NK-92 (cell line): ENCODE results near the gene AK3.
A peak's percentile ranks its signal among the peaks of the same experiment; 100 is the strongest.

Experiments used
- DNase-seq: peaks from one replicate; lab custom pipeline; 2025; ENCODE audit not compliant: unreplicated experiment; lab: John Stamatoyannopoulos, UW

AK3 gene

DNA sequence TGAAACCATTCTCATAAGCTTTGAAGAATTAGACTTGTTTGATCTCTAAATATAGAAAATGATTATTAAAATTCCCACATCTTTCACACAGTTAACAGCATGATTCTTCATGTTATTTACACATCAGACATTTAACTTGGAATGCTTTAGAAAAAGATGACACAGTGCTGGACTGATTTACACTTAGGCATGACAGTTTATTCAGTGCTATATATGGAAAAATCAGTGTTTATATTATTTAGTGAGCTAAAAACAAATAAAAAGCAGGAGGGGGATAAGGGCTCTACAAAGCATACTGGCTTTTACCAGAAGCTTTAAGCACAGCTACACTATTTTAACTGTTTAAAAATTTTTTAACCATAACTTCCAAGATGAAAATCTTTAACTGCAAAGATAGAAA is 31.6 kb downstream of the AK3 start:
- no peak for DNase-seq

- no peak for DNase-seq
Observed at GRCh38 chr9:4706971-4707622, 33.9 kb downstream of the AK3 start.

DNA sequence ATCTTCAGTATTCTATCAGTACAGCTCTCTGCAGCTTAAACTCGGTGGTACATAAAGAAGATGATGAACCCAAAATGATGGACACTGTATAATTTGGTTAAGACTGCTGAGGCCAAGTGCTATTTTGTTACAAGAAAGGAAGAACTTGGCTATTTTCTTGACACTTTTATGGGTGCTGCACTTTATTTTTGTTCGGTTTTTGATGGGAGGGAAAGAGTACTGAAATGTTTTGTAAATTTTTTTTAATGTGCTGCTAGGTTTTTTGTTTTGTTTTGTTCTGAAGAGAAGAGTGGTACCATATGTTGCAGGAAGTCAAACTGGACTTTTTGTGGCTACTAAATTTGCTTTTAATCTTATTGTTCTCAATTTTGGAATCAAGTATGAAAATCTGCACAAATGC is 35.0 kb downstream of the AK3 start:
- no peak for DNase-seq

DNA sequence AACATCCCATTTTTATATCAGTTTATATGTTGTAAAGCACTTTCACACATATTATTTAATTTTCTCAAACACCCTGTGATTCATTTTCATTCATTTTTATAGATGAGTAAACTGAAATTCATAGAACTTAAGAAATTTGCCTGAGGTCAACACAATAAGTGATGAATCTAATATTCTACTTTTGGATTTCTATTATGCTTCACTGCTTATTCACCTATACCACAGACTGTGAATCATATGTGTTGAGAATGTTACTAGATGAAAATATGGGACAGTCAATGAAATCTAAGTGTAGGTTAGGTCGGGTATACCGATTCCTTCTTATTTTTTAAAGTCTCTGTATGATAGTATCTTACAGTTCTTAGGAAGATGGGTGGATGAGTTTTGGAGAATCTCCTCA is 36.9 kb downstream of the AK3 start:
- no peak for DNase-seq

GRCh38 chr9:4701526-4701925 is 39.5 kb downstream of the AK3 start:
- no peak for DNase-seq

GRCh38 chr9:4700932-4701331 is 40.1 kb downstream of the AK3 start:
- no peak for DNase-seq

GRCh38 chr9:4700091-4700490 is 40.9 kb downstream of the AK3 start:
- DNase-seq = no peak

GRCh38 chr9:4691795-4692194 is 49.2 kb downstream of the AK3 start:
- DNase-seq = no peak

DNA sequence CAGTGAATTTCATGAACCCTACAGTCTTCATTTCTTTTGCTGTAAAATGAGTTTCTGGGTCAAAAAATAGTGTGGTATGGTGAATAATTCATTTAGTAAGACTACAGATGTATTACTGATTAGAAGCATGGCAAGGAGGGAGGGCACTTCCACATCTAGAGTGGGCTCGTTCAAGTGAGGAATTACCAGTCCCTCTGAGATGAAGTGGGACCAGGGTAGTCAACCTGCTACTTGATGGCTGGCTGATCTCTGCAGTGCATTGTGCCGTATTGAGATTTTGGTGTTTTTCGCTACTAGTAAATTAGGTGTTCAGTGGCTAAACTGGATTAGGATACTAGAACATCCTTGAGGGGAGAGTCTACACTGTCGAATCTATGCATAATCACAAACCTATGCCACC is 50.9 kb downstream of the AK3 start:
- DNase-seq = no peak

DNA sequence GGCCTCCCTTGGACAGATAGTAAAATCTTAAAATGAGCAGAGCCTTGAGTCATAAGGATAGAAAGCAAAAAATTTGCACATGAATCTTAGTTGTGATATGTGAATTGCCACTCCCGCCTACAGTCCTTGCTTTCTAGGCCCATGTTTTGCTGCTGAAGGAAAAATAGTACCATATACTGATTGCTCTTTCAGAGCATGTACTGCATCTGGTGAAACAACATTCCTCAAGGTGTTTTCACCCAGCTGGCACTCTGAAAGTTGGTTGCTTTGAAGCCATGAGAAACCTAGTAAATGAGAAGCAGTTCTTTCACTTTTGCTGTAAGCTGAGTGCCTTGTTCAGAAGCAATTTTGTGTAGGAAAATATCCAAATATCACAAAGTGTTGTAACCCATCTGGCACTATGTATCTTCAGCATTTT is 51.3 kb downstream of the AK3 start:
- no peak for DNase-seq

- no peak for DNase-seq
Observed at GRCh38 chr9:4689021-4689420, 52.0 kb downstream of the AK3 start.

DNA sequence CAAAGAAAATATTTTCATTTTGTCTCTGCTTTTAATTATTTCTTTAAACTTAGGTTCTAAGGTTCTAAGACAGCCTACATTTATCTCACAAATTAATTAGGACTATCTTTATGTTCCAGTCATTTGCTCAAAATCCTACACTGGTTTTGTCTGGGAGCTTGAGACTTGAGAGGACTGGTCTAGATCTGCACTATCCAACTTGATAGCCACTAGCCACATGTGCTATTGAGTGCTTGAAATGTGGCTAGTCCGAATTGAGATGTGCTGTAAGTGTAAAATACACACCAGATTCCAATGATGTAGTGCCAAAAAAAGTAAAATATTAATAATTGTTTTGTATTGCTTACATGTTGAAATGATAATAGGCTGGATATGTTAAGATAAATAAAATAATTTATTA is 54.4 kb downstream of the AK3 start:
- no peak for DNase-seq

GRCh38 chr9:4686112-4686511 is 54.9 kb downstream of the AK3 start:
- no peak for DNase-seq

DNA sequence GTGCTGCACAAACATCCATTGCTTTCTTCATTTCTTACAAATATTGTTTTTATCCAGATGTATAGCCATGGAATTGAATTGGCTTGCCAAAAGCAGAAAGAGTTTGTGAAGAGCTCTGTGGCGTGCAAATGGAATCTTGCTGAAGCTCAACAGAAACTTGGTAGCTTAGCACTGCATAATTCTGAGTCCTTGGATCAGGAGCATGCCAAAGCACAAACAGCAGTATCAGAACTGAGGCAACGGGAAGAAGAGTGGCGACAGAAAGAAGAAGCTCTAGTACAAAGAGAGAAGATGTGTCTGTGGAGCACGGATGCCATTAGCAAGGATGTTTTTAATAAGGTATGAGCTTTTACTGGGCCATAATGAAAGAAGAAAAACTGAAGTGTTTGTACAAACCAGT is 56.2 kb downstream of the AK3 start:
- DNase-seq = no peak

- no peak for DNase-seq
Observed at GRCh38 chr9:4680750-4681149, 60.3 kb downstream of the AK3 start.

GRCh38 chr9:4680173-4680525 is 60.9 kb downstream of the AK3 start:
- no peak for DNase-seq

GRCh38 chr9:4679268-4680172 is 61.5 kb downstream of the AK3 start, which contains the start of gene CDC37L1:
CDC37L1 (plus strand) TSS chr9:4679569; CDS start chr9:4679768, 199 bp downstream.
- peak; percentile 83 for DNase-seq

- no peak for DNase-seq
Observed at GRCh38 chr9:4678679-4679267, 62.2 kb downstream of the AK3 start.

GRCh38 chr9:4677392-4677791 is 63.6 kb downstream of the AK3 start:
- no peak for DNase-seq

DNA sequence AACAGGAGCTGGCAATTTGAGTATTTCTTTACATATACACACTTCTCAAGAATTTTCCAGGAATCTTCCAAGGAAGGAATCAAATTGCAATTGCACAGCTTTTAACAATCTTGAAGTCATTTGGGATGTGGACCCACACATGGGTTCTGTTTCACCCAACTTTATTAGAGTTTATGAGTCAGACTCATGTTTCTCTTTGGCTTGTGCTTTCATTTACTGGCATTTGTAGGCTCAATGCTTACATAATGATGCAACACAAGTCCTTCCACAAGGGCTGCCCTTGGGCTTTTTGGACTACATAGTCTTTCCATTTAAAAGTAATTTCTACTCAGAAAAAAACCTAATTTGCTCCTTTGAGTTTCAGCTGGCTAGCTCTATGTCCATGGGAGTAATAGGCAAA is 66.2 kb downstream of the AK3 start:
- no peak for DNase-seq

GRCh38 chr9:4671737-4672136 is 69.3 kb downstream of the AK3 start:
- no peak for DNase-seq

DNA sequence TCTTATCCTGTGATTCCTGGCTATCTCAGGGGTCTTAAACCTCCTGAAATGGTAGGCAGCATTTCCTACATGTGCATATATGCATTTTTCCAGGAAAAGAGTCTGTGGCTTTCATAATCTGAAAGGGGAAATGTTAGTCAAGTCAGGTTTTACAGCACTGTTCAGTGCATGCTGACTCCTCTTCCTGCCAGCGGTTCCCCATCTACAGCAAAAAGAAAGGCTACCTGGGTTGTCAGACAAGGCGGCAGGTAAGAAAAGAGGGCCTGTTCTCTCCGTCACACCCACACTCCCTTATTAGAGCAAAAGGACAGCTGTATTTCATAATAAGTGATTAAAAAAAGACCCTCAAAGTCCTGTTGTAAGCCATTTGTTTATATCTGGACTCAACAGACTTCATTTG is 70.4 kb downstream of the AK3 start:
- no peak for DNase-seq
